Epithelial cell of prostate (primary cell): ENCODE data around the gene ETV6.

Experiments used
- DNase-seq: peaks from one replicate; pipeline ENCODE4 v3.0.0-alpha.2; 2011; ENCODE audit warnings: low read depth, low spot score
- H3K27ac ChIP-seq: fragments of 450-650 bp; 2 replicates; pipeline ENCODE4 v1.5.1; 2017; ENCODE audit warnings: mild to moderate bottlenecking

The ETV6 gene

DNA sequence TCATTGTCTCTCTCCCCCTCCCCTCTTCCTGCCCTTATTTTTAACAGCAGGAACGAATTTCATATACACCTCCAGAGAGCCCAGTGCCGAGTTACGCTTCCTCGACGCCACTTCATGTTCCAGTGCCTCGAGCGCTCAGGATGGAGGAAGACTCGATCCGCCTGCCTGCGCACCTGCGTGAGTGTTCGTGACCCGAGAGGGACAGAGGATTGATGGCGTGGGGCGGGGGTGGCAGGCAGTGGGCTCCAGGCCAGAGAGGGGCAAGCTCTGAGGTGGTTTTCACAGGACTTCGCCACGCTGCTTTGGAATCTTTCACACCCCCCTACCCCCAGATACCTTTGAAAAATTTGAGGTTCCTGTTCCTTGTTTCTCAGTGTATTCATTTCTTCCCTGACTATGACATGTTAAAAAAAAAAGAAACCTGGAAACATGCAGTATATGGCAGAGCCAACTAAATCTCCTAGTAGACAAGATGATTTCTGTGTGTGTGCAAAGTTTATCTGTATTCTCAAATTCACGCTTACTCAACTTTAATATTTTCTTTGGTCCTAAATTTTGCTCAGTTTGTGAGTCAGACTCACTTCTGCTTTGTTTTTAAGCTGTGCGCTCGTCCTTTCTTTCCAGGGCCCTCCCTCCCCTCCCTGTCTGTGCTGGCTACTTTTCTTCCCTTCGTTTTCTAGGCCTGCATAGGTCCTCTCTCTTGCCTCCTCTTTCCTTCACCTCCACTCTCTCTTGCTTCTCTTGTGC lies 103.1 kb downstream of the ETV6 start:
- no peak overlapping the region for H3K27ac ChIP-seq

DNA sequence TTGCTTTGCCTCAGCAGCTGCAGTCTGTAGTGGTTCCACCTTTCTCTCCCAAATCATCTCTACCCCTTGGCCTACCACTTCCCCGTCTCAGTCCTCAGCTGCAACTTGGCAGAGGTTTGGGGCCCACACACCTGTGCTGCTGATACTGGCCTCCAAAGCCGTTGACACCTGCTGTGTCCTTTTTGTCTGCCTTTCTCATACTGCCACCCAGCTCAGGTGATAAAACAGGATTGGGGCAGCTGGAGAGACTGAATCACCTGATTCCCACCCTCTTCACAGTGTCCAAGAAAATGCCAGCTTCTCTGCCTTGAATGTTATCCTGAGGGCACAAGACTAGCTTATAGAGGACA lies 103.7 kb downstream of the ETV6 start:
- H3K27ac ChIP-seq: no peak overlapping the region
- DNase-seq: no peak

More for the DNA sequence above, 103.1 kb downstream of the ETV6 start:
- no peak for DNase-seq

DNA sequence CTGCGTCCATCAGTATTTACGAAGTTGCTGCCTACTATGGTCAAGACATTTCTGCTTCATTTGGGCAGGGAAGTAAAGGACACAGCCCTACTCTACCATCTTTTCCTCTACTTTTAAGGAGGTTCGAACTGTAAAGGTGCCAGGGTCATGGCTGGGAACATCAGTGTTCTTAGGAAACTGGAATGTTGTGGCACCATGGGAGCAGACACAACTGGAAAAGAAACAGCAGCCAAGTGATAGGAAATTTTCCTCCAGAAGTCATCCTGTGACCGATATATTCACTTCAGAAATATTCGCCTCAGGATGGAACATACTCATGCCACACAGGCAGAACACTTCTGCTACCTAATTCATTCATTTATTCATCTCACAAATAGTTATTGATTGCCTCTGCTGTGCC lies 104.4 kb downstream of the ETV6 start:
- no peak for DNase-seq
- no peak overlapping the region for H3K27ac ChIP-seq

DNA sequence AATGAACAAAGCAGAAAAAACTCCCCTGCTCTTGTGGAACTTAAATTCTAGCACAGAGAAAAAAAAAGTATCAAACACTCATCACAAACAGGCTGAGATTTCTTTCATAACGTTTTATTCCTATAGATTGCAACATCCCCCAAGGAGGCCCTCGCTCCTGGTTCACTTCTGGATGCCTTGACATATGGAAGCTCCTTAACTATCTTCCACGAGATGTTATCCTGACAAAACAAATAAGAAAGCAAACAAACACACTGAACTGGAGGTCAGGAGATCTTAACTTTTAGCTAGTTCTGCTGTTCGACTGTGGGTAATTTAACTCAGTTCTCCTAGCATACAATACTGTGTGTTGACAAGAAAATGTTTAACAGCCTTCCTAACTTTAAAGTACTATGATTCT lies 104.8 kb downstream of the ETV6 start:
- no peak for DNase-seq
- H3K27ac ChIP-seq: no peak overlapping the region

DNA sequence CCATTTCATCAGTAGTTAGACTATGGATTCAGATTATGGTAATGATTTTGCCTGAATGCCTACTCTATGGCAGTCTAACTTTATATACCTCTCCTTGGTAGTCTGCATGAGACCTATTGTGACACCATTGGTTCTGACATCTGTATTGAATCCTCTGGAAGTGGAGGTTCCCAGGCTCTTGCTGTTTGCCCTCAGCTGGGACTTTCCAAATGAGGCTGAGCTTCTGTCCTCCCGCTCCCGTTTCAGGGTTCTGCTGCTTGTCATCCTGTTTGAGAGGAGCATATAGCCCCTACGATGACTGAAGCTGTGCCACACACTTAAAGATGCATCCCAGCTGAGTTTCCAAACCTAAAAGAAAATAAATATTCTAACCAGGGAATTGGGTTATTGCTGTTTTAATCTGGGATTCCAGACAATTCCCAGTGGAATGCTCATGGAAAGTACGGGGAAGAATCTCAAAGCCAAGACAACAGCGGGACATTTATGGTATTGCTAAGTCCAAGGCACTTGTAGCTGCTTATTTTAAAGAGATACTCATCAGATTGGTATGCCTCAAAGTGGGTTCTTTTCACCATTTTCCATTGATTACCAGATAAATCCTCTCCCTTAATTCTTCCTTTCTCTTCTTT lies 105.9 kb downstream of the ETV6 start:
- no peak overlapping the region for H3K27ac ChIP-seq
- DNase-seq: no peak

DNA sequence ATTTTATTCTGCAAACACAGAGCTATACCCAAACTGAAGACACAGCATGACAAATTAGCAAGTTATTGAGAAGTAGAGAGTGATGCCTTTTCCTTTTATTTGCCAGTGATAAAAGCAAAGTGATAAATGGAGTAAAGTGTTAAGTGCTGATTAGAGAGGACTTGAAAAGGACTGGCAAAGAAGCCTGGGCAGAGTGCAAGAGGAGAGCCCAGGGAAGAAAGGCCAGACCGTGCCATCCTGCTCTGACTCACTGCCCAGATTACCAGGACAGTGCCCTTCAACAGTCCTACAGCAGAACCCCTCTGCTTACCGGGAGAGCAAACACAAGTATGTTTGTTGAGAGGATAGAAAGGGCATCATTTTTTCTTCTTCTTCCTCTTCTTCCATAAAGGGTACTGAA lies 106.5 kb downstream of the ETV6 start:
- no peak for DNase-seq
- no peak overlapping the region for H3K27ac ChIP-seq

DNA sequence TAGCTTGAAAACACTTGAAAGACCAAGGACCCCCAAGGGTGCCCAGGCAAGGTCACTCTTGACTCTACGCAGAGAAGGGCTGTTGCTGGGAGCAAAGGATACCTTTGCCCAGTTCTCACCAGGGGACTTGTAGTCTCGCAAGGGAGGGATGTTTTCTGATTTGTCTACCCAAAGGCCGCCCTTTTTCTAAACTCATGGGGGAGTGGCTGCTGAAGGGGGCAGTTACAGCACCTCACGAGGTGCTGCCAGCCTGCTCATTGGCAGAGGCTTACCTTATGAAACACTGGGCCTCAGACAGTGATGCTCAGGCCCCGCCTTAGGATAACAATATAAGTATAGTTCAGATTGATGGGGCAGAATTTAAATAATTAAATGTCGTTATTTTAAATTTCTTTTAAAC lies 107.0 kb downstream of the ETV6 start:
- no peak overlapping the region for H3K27ac ChIP-seq
- DNase-seq: no peak

DNA sequence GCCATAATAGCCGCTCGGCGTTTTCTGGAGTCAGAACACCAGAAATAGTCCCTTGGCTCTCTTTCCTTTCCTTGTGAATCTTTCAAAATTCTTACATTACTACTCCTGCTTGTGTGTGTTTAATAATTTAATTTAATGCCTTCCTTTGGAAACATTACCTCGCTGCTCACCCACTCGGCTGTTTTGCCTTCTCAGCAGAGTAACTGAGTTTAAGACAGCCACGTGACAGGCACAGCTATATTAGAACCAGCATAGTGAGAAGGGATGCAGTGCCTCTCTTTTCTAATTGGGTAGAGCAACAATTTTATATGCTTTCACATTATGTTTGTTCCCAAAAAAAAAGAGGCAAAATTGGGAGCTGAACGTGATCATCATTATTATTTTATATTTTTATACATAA lies 107.6 kb downstream of the ETV6 start:
- H3K27ac ChIP-seq: no peak overlapping the region
- DNase-seq: no peak

DNA sequence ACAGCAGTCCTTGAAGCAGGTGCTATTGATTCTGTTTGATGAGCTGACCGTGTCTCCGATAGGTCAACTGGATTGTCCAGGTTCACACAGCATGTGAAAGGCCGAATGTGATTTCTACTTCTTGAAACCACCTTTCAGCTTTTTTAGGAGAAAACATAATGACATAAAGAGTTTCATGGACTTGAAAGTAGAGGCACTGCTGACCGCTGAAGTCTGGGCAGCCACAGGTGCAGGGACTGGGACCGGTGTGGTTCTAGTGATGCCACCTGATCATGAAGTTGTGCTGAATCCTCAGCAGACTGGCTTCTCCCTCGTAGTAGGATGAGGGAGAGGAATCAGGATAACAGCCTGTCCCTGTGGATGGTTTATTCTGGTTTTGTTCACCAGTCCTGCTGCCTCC lies 108.1 kb downstream of the ETV6 start:
- H3K27ac ChIP-seq: no peak overlapping the region
- DNase-seq: no peak

DNA sequence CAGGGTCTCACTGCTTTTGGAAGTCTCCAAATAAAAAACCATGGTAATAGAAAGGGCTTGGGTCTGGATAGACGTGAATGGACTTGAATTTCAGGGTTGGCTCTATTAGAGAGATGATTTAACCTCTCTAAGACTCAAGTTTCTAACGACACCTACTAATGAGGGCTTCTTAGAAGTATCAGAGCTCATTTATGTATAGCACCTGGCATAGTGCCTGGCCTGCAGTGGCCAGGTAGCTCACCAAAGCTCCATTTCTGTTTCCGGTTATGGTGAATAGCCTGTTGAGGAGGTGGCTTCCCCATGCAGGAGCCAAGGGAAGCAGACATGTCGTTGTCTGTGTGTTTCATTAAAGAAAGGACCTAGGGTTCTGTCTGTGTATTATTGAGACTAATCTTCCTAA lies 108.6 kb downstream of the ETV6 start:
- H3K27ac ChIP-seq: no peak overlapping the region
- DNase-seq: no peak

DNA sequence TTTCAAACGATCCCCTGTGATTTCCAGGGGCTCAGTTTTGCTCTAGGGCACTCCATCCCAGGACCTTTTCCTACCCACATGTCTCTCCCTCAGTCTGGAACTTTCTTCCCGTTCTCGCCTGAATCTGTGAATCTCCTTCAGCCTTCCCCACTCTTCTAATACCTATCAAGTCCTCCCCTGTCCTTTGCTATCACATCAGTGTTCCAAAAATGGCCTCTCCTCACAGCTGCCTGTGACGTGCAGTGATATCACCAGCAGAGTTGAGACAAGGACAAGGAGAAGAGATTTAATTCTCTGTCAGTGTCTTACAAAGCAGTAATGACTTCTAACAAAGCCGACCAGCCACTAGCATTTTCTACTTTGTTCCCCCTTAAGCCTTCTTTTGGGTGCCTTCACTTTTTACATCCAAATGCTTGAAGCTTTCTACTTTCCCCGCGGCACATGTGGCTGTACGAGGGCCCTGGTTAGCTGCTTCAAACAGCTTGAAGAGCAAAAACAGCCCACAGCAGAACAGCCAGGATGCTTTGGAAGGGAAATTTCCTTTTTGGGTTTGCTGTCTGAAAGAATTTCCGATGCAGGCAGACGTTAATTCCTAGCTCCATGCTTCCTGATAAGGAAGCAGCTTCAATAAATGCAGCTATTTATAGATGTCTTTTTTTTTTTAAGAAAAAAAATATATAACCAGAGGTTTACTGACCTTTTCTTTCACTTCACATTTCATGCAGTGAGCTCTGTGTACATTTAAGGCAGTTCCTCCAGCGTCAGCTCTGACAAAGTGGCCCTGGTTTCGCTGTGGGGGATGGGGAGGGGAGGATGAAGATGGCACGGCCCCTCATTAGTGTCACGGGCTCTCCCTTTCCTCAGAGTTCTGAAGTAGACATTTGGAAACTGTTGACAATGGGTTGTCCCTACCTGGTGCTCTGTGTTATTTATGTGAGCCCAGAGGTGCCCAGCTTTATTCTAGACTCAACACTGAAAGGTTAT lies 109.3 kb downstream of the ETV6 start:
- no peak for DNase-seq
- H3K27ac ChIP-seq: no peak overlapping the region

DNA sequence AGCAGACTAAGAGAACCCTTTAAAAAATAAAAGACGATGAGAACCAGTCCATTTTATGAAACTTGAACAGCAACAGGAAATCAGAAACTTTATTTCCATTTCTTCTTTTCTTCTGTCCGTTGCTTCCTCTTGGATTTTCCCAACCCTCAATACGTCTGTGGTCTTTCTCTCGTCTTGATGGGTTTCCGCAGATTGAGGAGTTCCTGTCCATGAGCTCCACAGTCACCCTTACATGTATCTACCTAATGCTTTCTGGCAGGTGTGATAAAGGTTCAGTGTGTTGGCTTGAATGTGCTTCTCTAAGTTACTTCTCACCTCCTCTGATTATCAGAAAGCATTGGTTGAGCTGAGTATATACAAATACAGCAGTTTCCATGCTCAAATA lies 110.0 kb downstream of the ETV6 start:
- no peak overlapping the region for H3K27ac ChIP-seq
- DNase-seq: no peak

DNA sequence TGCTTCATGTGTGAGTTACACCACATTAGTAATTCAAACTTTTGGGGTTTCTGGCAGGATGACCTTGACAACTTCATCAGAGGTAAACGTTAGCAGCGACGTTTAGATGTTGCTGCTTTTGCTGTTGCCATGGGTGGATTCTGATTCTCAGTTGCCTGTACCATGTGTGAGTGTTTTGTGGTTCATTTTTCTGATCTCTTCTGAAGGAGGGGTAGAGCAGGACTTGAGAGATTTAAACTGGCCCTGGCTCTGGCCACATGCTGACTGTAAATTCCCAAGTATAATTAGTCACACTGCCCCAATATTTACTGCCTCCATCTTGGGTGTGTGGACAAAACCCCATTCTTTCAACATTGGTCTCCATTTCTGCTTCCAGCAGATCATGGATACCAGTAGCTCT lies 110.4 kb downstream of the ETV6 start:
- no peak for DNase-seq
- no peak overlapping the region for H3K27ac ChIP-seq

DNA sequence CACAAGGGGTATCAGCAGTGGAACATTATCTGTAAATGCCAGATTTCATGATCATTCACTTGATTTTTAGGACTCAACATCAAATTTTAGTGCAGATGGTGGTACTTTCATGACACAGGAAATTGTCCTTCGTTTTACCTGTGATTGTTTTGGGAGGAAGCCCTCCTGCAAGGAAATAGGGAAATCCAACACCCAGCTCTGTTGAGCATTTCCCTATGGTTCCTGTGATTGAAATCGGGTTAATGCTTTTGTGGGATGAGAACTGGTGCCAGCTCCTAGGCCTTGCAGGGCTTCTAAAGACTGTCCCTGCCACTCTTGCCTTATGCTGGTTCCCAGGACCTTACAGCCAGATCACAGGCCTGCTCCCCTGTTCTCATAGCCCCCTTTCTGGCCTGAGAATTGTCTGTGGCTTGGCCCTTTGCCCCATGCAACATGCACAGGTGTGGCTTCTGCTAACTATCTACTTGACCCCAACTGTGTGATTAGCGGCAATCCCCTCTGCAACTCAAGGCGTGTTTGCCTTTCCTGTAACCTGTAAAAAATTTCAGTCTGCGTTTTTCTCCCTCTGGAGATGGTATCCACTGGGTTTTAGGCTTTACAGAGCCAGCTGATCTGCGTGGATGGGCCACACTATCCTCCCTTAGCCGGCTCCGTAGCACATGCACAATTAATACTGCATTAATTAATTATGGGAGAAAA lies 112.5 kb downstream of the ETV6 start:
- DNase-seq: no peak
- no peak overlapping the region for H3K27ac ChIP-seq

DNA sequence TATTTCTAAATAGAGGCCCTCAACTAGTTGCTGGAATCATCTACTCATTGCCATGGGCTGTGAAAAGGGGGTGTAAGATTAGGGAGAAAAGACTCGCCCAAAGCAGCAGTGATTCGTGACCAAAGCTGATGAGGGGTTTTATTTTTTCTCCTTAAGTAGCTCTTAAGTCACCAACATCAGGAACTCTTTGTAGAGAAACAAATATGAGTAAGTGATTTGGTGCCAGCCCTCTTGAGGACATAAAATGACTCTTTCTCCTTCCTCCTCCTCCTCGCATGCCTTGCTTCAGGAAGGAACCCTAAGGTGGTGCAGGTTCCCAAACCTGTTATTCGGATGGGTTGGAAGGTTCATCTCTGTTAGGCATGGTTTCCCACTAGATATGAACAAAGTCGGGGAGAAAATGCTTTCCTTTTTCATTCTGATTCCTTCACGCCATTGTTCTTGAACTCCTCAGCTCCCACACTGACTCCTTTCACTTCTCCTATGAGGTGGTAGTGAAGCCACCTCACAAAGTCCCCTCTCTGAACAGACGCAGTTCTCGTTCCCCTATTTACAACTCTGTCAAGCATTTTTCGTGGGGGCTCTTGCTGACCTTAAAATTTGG lies 113.4 kb downstream of the ETV6 start:
- no peak overlapping the region for H3K27ac ChIP-seq
- no peak for DNase-seq

DNA sequence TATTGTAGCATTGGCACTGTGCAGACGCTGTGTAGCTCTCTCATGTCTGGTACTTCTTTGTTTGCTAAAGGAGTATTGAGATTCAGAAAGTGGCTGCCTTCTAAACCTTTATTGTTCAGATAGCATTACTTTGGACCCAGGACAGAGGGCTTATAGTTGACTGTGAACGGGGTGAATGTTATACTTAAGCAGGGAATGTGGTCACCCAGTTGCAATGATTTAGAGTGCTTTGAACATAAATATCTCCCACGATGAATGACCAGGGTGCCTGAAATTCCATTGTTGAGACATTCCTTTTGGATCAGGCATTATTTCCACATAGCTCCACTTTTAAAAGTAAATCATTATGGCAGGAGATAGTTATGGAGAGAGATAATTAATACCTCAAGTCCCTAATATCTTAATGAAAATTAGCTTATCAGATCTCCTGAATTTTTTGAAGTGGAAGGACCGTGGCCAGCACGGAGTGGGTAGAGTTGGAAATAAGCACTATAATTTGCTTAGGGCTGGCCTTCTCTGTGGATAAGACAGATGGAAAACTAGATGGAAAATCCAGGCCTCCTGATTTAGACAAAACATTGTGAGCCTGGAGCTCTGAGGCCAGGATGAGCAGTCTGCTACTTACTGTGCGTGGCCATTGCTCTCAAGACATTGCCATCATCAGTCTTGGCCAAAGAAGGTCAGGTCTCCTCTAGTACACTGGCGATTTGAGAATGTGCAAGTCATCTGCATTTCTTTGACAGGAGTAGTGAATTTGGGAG lies 114.5 kb downstream of the ETV6 start:
- no peak overlapping the region for H3K27ac ChIP-seq
- no peak for DNase-seq

DNA sequence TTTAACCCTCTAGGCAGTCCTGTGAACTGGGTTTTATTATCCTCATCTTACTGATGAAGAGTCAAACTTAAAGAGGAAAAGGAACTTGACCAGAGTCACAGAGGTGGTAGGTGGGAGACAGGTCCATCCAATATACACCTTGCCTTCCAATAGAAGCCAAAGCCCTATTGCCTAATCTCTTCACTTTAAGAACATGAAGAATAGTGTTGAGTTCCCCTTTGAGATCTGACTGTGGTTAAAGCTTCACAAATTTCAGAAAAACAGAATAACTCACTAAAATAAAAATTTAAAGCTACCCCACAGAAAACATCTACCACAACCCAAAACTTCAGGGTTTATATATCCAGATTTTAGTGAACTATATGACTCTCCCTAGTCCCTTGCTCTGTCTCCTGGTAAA lies 115.4 kb downstream of the ETV6 start:
- DNase-seq: no peak
- H3K27ac ChIP-seq: no peak overlapping the region

DNA sequence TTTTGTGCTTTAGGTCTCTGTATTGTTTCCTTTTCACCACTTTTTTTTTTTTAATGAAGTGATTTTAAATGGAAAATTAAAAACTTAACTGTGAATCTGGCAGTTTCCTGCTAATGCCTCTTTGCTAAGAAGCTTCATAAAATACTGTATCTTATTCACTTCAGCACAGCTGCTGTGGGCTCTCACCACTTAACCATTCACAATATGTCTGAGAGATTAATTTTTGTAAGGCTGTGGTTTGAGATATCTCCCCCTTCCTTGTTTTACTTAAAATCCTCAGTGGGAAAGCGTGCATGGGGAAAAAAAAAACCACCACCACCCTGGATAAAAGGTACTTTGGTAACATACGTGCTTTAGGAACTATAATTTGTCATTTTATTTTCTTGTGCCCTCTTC lies 115.9 kb downstream of the ETV6 start:
- no peak for DNase-seq

More for the DNA sequence above, 115.9 kb downstream of the ETV6 start:
- no peak overlapping the region for H3K27ac ChIP-seq
